ENCODE measurements around the gene LTB. TPM values are rescaled to one million over a fixed set of nuclear protein-coding genes. Genes with fewer than 3 reads are reported as not detected.

The LTB gene
- polyA plus RNA-seq, 2 donors = 1.8 to 3.0 TPM

GRCh38 chr6:31544676-31545075, 37.5 kb downstream of the LTB start:
- H3K4me3 ChIP-seq (ENCODE audit: low read depth in 1 of 2, low read length in 2 of 2) = no peak overlapping the region
- no peaks in the 10 kb centered on the region for H3K9me3 ChIP-seq (ENCODE audit: control insufficient read depth in 2 of 2, insufficient read depth in 1 of 2, low read depth in 1 of 2, low read length in 1 of 2)
- H3K36me3 ChIP-seq (ENCODE audit: control insufficient read depth in 2 of 2, insufficient read depth in 2 of 2, low read length in 1 of 2) = peaks cover 3 to 5% of the 10 kb centered on the region in 2 donors
- H3K27me3 ChIP-seq (ENCODE audit: control insufficient read depth in 1 of 2, insufficient read depth in 2 of 2, low read length in 2 of 2) = no peaks in the 10 kb centered on the region
- peaks cover 3 to 9% of the 10 kb centered on the region in 2 donors for H3K4me1 ChIP-seq (ENCODE audit: control insufficient read depth in 2 of 2, insufficient read depth in 2 of 2, low read length in 1 of 2)
- no peak overlapping the region for H3K27ac ChIP-seq (ENCODE audit: low read depth in 2 of 2, low read length in 1 of 2)
- WGBS, 2 donors = 76% methylated on average over 2 of the region's 2 CpGs

DNA sequence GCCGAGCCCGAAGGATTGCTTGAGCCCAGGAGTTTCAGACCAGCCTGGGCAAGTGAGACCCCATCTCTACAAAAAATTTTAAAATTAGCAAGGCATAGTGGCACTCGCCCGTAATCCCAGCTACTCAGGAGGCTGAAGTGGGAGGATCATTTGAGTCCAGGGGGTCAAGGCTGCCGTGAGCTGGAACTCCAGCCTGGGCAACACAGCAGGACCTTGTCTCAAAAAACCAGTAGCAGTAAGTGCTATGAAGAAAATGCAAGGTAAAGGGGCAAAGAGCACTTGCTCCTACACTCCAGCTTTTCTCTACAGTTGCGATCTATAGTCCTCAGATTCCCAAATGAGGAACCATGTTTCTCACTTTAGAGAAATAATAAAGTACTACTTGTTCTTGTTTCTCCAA, 38.6 kb downstream of the LTB start:
- no peak overlapping the region for H3K4me3 ChIP-seq (ENCODE audit: low read depth in 1 of 2, low read length in 2 of 2)
- peaks cover 4 to 14% of the 10 kb centered on the region in 2 donors for H3K36me3 ChIP-seq (ENCODE audit: control insufficient read depth in 2 of 2, insufficient read depth in 2 of 2, low read length in 1 of 2)
- 93 to 96% methylated on average over 6 of the region's 6 CpGs for WGBS, 2 donors
- H3K27ac ChIP-seq (ENCODE audit: low read depth in 2 of 2, low read length in 1 of 2) = no peak overlapping the region
- peaks cover 3 to 9% of the 10 kb centered on the region in 2 donors for H3K4me1 ChIP-seq (ENCODE audit: control insufficient read depth in 2 of 2, insufficient read depth in 2 of 2, low read length in 1 of 2)
- no peaks in the 10 kb centered on the region for H3K9me3 ChIP-seq (ENCODE audit: control insufficient read depth in 2 of 2, insufficient read depth in 1 of 2, low read depth in 1 of 2, low read length in 1 of 2)
- H3K27me3 ChIP-seq (ENCODE audit: control insufficient read depth in 1 of 2, insufficient read depth in 2 of 2, low read length in 2 of 2) = no peaks in the 10 kb centered on the region

DNA sequence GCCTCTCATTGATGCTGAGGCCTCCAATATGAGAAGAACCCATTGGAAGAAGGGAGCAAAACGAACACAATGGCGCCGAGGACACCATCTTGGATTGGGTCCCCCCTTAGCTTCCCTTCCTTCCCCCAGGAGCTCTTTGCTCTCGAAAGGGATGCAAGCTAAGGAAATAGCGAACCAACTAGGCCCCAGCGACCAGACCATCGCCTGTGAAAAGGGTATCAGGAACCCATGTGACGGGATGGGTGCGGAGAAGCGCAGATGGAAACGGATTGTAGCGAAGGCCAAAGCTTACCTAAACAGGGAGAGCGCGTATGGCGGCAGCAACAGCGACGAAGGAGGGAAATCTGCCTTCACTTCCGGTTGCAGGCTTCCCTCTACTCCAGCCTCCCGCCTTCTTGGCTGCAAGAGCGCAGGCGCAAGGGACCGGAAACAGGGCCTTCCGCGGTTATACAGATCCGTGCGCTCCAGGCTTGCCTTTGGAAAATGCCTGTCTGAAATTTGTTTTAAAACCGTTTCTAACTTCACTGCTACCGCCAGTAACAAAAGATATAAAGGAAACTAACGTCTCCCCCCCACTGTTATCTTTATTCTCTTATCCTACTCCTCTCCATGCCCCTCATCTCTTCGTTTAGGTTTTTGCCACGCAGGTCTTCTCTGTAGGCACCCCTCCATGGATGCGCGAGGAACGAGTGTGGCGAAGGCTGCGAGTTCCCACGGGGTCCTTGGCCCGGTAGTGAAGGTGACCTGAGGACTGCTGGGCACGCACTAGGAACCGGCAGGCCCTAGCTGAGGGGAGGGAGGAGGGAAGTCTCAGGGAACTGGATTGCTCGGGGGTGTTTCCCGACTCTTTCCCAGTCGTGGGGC, 40.3 kb downstream of the LTB start, which contains the start of gene DDX39B:
Gene DDX39B, minus strand, starts transcription at position 346 of the 864 bp plus-strand sequence. CDS start 1,471 bp downstream, outside the sequence.
- H3K27ac ChIP-seq (ENCODE audit: low read depth in 2 of 2, low read length in 1 of 2) = peak within 1 kb of the TSS; percentile 95 to 98
- 0% methylated on average over 43 of the region's 43 CpGs for WGBS, 2 donors
- no peaks in the 10 kb centered on the region for H3K27me3 ChIP-seq (ENCODE audit: control insufficient read depth in 1 of 2, insufficient read depth in 2 of 2, low read length in 2 of 2)
- H3K9me3 ChIP-seq (ENCODE audit: control insufficient read depth in 2 of 2, insufficient read depth in 1 of 2, low read depth in 1 of 2, low read length in 1 of 2) = no peaks in the 10 kb centered on the region
- peaks cover 0 to 3% of the 10 kb centered on the region in 2 donors for H3K4me1 ChIP-seq (ENCODE audit: control insufficient read depth in 2 of 2, insufficient read depth in 2 of 2, low read length in 1 of 2)
- H3K36me3 ChIP-seq (ENCODE audit: control insufficient read depth in 2 of 2, insufficient read depth in 2 of 2, low read length in 1 of 2) = peaks cover 4 to 18% of the 10 kb centered on the region in 2 donors
- peak within 1 kb of the TSS; percentile 70 to 94 for H3K4me3 ChIP-seq (ENCODE audit: low read depth in 1 of 2, low read length in 2 of 2)

DNA sequence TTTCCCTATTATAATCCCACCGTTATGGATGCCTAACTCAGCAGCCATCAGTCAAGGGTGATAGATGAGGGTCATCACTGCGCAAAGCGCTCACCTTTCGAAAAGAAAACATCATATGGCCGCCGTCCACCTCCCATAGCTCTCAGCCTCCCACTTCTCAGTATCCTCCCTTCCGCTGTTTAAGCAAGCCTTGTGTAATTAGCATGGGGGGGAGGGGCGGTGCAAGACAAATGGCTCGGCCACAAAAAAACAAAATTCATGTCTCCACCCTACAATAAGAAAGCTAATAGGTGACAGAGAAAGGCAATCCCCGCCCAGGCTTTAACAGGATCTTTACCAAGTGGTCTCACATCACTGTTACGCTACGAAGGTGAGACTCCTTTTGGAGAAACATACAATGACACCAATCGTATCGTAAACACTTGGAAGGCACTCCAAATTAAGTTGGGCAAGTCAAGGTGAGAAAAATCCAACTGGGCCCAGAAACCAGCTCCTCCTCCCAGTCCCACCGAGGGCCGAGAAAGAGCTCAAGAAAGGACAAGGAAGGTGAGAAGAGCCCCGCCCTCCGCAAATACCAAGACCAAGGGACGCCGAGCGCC, 41.1 kb downstream of the LTB start:
- H3K27ac ChIP-seq (ENCODE audit: low read depth in 2 of 2, low read length in 1 of 2) = peak overlapping the region; percentile 83 to 98
- H3K4me1 ChIP-seq (ENCODE audit: control insufficient read depth in 2 of 2, insufficient read depth in 2 of 2, low read length in 1 of 2) = peaks cover 0 to 3% of the 10 kb centered on the region in 2 donors
- no peaks in the 10 kb centered on the region for H3K9me3 ChIP-seq (ENCODE audit: control insufficient read depth in 2 of 2, insufficient read depth in 1 of 2, low read depth in 1 of 2, low read length in 1 of 2)
- H3K36me3 ChIP-seq (ENCODE audit: control insufficient read depth in 2 of 2, insufficient read depth in 2 of 2, low read length in 1 of 2) = peaks cover 4 to 23% of the 10 kb centered on the region in 2 donors
- peak overlapping the region; percentile 70 to 94 for H3K4me3 ChIP-seq (ENCODE audit: low read depth in 1 of 2, low read length in 2 of 2)
- no peaks in the 10 kb centered on the region for H3K27me3 ChIP-seq (ENCODE audit: control insufficient read depth in 1 of 2, insufficient read depth in 2 of 2, low read length in 2 of 2)
- WGBS, 2 donors = 0% methylated on average over 21 of the region's 21 CpGs

DNA sequence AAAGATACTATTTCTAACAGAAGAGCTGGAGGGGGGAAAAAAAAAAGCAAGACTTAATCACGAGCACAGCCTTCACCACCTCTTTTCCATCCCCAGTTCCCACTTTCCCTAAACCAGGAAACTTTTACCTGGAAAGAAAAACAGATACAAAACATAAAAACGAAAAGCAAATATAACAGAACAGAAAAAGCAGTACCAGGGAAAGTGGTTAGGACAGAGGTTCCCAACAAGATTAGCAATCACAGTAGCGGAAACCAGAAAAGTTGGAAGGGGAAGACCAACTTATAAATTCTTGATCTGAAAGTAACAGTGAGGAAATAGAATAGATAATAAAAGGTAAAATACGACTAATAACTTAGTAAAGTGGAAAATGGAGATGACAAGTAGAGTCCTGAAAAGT, 41.6 kb downstream of the LTB start:
- Histone ChIP-seq H3K4me1 (ENCODE audit: control insufficient read depth in 2 of 2, insufficient read depth in 2 of 2, low read length in 1 of 2) (peaks cover 0 to 3% of the 10 kb centered on the region in 2 donors), H3K27ac (ENCODE audit: low read depth in 2 of 2, low read length in 1 of 2) (peak overlapping the region; percentile 83 to 98), H3K27me3 (ENCODE audit: control insufficient read depth in 1 of 2, insufficient read depth in 2 of 2, low read length in 2 of 2) (no peaks in the 10 kb centered on the region), H3K36me3 (ENCODE audit: control insufficient read depth in 2 of 2, insufficient read depth in 2 of 2, low read length in 1 of 2) (peaks cover 4 to 23% of the 10 kb centered on the region in 2 donors), H3K9me3 (ENCODE audit: control insufficient read depth in 2 of 2, insufficient read depth in 1 of 2, low read depth in 1 of 2, low read length in 1 of 2) (no peaks in the 10 kb centered on the region), H3K4me3 (ENCODE audit: low read depth in 1 of 2, low read length in 2 of 2) (peak overlapping the region; percentile 70 to 94)
- 8 to 10% methylated on average over 4 of the region's 4 CpGs for WGBS, 2 donors

GRCh38 chr6:31538805-31539400, 43.3 kb downstream of the LTB start:
- H3K4me3 ChIP-seq (ENCODE audit: low read depth in 1 of 2, low read length in 2 of 2) = peak overlapping the region in 1 of 2 donors; percentile 26
- H3K36me3 ChIP-seq (ENCODE audit: control insufficient read depth in 2 of 2, insufficient read depth in 2 of 2, low read length in 1 of 2) = peaks cover 13 to 36% of the 10 kb centered on the region in 2 donors
- peaks cover 0 to 3% of the 10 kb centered on the region in 2 donors for H3K4me1 ChIP-seq (ENCODE audit: control insufficient read depth in 2 of 2, insufficient read depth in 2 of 2, low read length in 1 of 2)
- no peaks in the 10 kb centered on the region for H3K9me3 ChIP-seq (ENCODE audit: control insufficient read depth in 2 of 2, insufficient read depth in 1 of 2, low read depth in 1 of 2, low read length in 1 of 2)
- peak overlapping the region in 1 of 2 donors; percentile 36 for H3K27ac ChIP-seq (ENCODE audit: low read depth in 2 of 2, low read length in 1 of 2)
- no peaks in the 10 kb centered on the region for H3K27me3 ChIP-seq (ENCODE audit: control insufficient read depth in 1 of 2, insufficient read depth in 2 of 2, low read length in 2 of 2)
- WGBS, 2 donors = 42 to 43% methylated on average over 6 of the region's 6 CpGs

- H3K36me3 ChIP-seq (ENCODE audit: control insufficient read depth in 2 of 2, insufficient read depth in 2 of 2, low read length in 1 of 2) = peaks cover 13 to 51% of the 10 kb centered on the region in 2 donors
- H3K27ac ChIP-seq (ENCODE audit: low read depth in 2 of 2, low read length in 1 of 2) = no peak overlapping the region
- H3K4me3 ChIP-seq (ENCODE audit: low read depth in 1 of 2, low read length in 2 of 2) = no peak overlapping the region
- WGBS, 2 donors = 29 to 34% methylated on average over 2 of the region's 2 CpGs
- H3K9me3 ChIP-seq (ENCODE audit: control insufficient read depth in 2 of 2, insufficient read depth in 1 of 2, low read depth in 1 of 2, low read length in 1 of 2) = no peaks in the 10 kb centered on the region
- H3K4me1 ChIP-seq (ENCODE audit: control insufficient read depth in 2 of 2, insufficient read depth in 2 of 2, low read length in 1 of 2) = peaks cover 0 to 3% of the 10 kb centered on the region in 2 donors
- H3K27me3 ChIP-seq (ENCODE audit: control insufficient read depth in 1 of 2, insufficient read depth in 2 of 2, low read length in 2 of 2) = no peaks in the 10 kb centered on the region
Observed at GRCh38 chr6:31535538-31536324, 46.5 kb downstream of the LTB start.

DNA sequence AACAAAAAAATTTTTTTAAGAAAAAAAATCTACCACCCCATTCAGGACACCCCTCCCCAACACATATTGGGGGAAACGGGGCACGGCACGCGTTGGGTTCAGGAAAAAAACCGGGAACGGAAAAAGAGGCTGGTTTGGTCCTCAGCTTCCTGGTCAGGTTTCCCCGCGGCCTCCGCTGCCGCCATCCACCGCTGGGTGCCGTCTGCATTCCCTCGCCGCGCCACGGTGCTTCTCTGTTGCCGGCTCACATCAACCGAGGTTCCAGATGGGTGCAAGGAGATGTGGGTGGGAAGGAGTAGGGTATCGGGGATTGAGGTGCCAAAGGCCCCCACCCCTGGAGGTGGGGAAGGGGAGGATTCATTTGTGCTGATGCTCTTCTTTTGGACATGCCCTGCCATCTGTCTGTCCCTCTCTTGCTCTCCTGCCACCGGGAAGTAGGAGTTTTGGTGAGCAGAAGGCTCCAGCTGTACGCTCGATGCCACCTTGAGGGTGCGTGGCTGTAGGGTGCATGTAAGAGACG, 47.6 kb downstream of the LTB start:
- H3K9me3 ChIP-seq (ENCODE audit: control insufficient read depth in 2 of 2, insufficient read depth in 1 of 2, low read depth in 1 of 2, low read length in 1 of 2) = no peaks in the 10 kb centered on the region
- no peak overlapping the region for H3K27ac ChIP-seq (ENCODE audit: low read depth in 2 of 2, low read length in 1 of 2)
- no peaks in the 10 kb centered on the region for H3K27me3 ChIP-seq (ENCODE audit: control insufficient read depth in 1 of 2, insufficient read depth in 2 of 2, low read length in 2 of 2)
- WGBS, 2 donors = 89 to 92% methylated on average over 24 of the region's 24 CpGs
- H3K4me1 ChIP-seq (ENCODE audit: control insufficient read depth in 2 of 2, insufficient read depth in 2 of 2, low read length in 1 of 2) = no peaks in the 10 kb centered on the region
- no peak overlapping the region for H3K4me3 ChIP-seq (ENCODE audit: low read depth in 1 of 2, low read length in 2 of 2)
- H3K36me3 ChIP-seq (ENCODE audit: control insufficient read depth in 2 of 2, insufficient read depth in 2 of 2, low read length in 1 of 2) = peaks cover 12 to 52% of the 10 kb centered on the region in 2 donors

DNA sequence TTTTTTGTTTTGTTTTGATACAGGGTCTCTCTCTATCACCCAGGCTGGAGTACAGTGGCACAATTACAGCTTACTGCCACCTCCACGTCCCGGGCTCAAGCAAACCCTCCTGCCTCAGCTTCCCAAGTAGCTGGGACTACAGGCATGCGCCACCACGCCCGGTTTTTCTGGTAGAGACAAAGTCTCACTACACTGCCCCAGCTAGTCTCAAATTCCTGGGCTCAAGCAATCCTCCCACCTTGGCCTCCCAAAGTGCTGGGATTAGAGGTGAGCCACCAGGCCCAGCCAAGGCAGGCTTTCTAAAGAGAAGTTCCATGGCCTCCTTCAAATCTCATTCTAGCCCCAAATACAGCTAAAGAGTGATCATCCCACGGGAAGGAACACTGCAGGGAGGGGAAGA, 48.2 kb downstream of the LTB start:
- Histone ChIP-seq H3K4me3 (ENCODE audit: low read depth in 1 of 2, low read length in 2 of 2) (no peak overlapping the region), H3K36me3 (ENCODE audit: control insufficient read depth in 2 of 2, insufficient read depth in 2 of 2, low read length in 1 of 2) (peaks cover 9 to 47% of the 10 kb centered on the region in 2 donors), H3K9me3 (ENCODE audit: control insufficient read depth in 2 of 2, insufficient read depth in 1 of 2, low read depth in 1 of 2, low read length in 1 of 2) (no peaks in the 10 kb centered on the region), H3K4me1 (ENCODE audit: control insufficient read depth in 2 of 2, insufficient read depth in 2 of 2, low read length in 1 of 2) (no peaks in the 10 kb centered on the region), H3K27ac (ENCODE audit: low read depth in 2 of 2, low read length in 1 of 2) (no peak overlapping the region), H3K27me3 (ENCODE audit: control insufficient read depth in 1 of 2, insufficient read depth in 2 of 2, low read length in 2 of 2) (no peaks in the 10 kb centered on the region)
- WGBS, 2 donors = 88 to 94% methylated on average over 6 of the region's 6 CpGs

All from esophagus (tissue), 2 donors.